HCT116 (cell line): Measurements from ENCODE around the gene OST4. TPM values are rescaled to one million over a fixed set of nuclear protein-coding genes. Genes with fewer than 3 reads are reported as not detected.

Experiments used
- ATAC-seq: fragments of 200-7000 bp; cut with Tn5 transposase; 2 replicates; pipeline ENCODE4 v1.9.1; 2020; ENCODE audit warnings: mild to moderate bottlenecking, moderate library complexity
- BruUV-seq: library from RNA; stranded (reverse); fragments of 400-500 nt; replicated peaks from 2 replicates; lab custom pipeline; 2021; lab: Mats Ljungman, UMichigan
- CTCF ChIA-PET: fragments of 300-600 bp; sonication (Branson Sonifier 250); formaldehyde crosslinking; loops from one replicate; lab custom pipeline; 2021; ENCODE audit warnings: antibody characterized with exemption; lab: Charles Lee
- POLR2A ChIA-PET: fragments of 300-600, 350-600 bp; sonication (Branson Sonifier 250); formaldehyde crosslinking; loops from one replicate; lab custom pipeline; 2021; ENCODE audit warnings: antibody characterized with exemption; lab: Charles Lee
- RAD21 ChIA-PET, 2 experiments: fragments of 300-600 bp; sonication (Branson Sonifier 250); formaldehyde crosslinking; loops; one replicate each; lab custom pipeline; 2023; ENCODE audit warnings: low total read pairs in 2 of 2; ENCODE audit not compliant: uncharacterized antibody in 2 of 2, unreplicated experiment in 2 of 2, low non-redundant PET in 1 of 2; lab: Charles Lee
- DNase-seq: peaks from one replicate; pipeline ENCODE4 v3.0.0-alpha.2; 2010; ENCODE audit warnings: low read depth, low spot score
- H2AFZ ChIP-seq: fragments of 200-600 bp; shearing (Covaris generic), sonication (generic); 2 replicates; pipeline ENCODE4 v1.6.1; 2017; ENCODE audit warnings: low read depth, mixed run types, mixed read lengths, antibody characterized with exemption, low read length; ENCODE audit not compliant: poor library complexity, severe bottlenecking
- H3K27ac ChIP-seq: 2 replicates; pipeline ENCODE4 v1.5.1; 2012; ENCODE audit warnings: low read depth, low read length
- H3K27me3 ChIP-seq: fragments of 200-600 bp; sonication (generic); 2 replicates; pipeline ENCODE4 v1.6.1; 2016; ENCODE audit warnings: mixed run types, low read length, mixed read lengths; ENCODE audit not compliant: insufficient read depth
- H3K36me3 ChIP-seq, 2 experiments: fragments of 200-500 bp in 1 of 2; fragments of 200-600 bp in 1 of 2; sonication (Bioruptor generic) in 1 of 2; sonication (generic) in 1 of 2; 2 replicates each; pipeline versions ENCODE4 v1.5.1 to v1.6.1; 2014 to 2016; ENCODE audit warnings: low read length in 2 of 2, inconsistent platforms in 1 of 2, mixed read lengths in 1 of 2, mixed run types in 1 of 2; ENCODE audit not compliant: insufficient read depth in 2 of 2, control insufficient read depth in 1 of 2
- H3K4me1 ChIP-seq, 2 experiments: fragments of 200-600 bp in 1 of 2; sonication (generic) in 1 of 2; 2 replicates each; pipeline versions ENCODE4 v1.5.1 to v1.6.1; 2012 to 2017; ENCODE audit warnings: low read length in 2 of 2, inconsistent platforms in 1 of 2, mild to moderate bottlenecking in 1 of 2, mixed read lengths in 1 of 2, mixed run types in 1 of 2, moderate library complexity in 1 of 2; ENCODE audit not compliant: insufficient read depth in 2 of 2, control insufficient read depth in 1 of 2
- H3K4me2 ChIP-seq: fragments of 200-600 bp; sonication (generic); 2 replicates; pipeline ENCODE4 v1.6.1; 2017; ENCODE audit warnings: mixed run types, low read length, mixed read lengths
- H3K4me3 ChIP-seq, 2 experiments: fragments of 200-600 bp in 1 of 2; sonication (generic) in 1 of 2; replicated peaks in 1 of 2; 2 replicates each; pipeline ENCODE4 v1.5.1; 2011 to 2016; ENCODE audit warnings: low read length in 2 of 2, control low read depth in 1 of 2, low read depth in 1 of 2, mild to moderate bottlenecking in 1 of 2, mixed read lengths in 1 of 2, mixed run types in 1 of 2
- H3K79me2 ChIP-seq: fragments of 200-600 bp; sonication (generic); 2 replicates; pipeline ENCODE4 v1.6.1; 2017; ENCODE audit warnings: mild to moderate bottlenecking, mixed run types, low read length, moderate library complexity, mixed read lengths; ENCODE audit not compliant: insufficient read depth
- H3K9ac ChIP-seq: fragments of 200-600 bp; sonication (generic); 2 replicates; pipeline ENCODE4 v1.6.1; 2016; ENCODE audit warnings: low read length, mixed read lengths
- H3K9me2 ChIP-seq: fragments of 200-600 bp; sonication (generic), shearing (Covaris generic); 2 replicates; pipeline ENCODE4 v1.6.1; 2017; ENCODE audit warnings: mixed run types, mild to moderate bottlenecking, moderate library complexity; ENCODE audit not compliant: insufficient read depth
- H3K9me3 ChIP-seq, 2 experiments: fragments of 200-500 bp in 1 of 2; fragments of 200-600 bp in 1 of 2; sonication (Bioruptor generic) in 1 of 2; sonication (generic) in 1 of 2; 2 replicates each; pipeline ENCODE4 v1.6.1; 2014 to 2017; ENCODE audit warnings: low read length in 2 of 2, mixed read lengths in 2 of 2, inconsistent platforms in 1 of 2, low read depth in 1 of 2, mild to moderate bottlenecking in 1 of 2, mixed run types in 1 of 2, moderate library complexity in 1 of 2; ENCODE audit not compliant: control insufficient read depth in 1 of 2, insufficient read depth in 1 of 2
- H4K20me1 ChIP-seq: fragments of 200-600 bp; sonication (generic), shearing (Covaris generic); 2 replicates; pipeline ENCODE4 v1.6.1; 2017; ENCODE audit warnings: mixed run types, mild to moderate bottlenecking, moderate library complexity; ENCODE audit not compliant: insufficient read depth
- RAD21 ChIP-seq: IDR thresholded peaks from 2 replicates; pipeline ENCODE4 v1.6.1; 2012; ENCODE audit warnings: low read depth, mild to moderate bottlenecking
- SP1 ChIP-seq: IDR thresholded peaks from 2 replicates; pipeline ENCODE4 v1.6.1; 2012; ENCODE audit warnings: low read depth
- ZBTB33 ChIP-seq: IDR thresholded peaks from 2 replicates; pipeline ENCODE4 v1.6.1; 2011; ENCODE audit warnings: mild to moderate bottlenecking, low read length, moderate library complexity; ENCODE audit not compliant: insufficient replicate concordance; ENCODE audit errors: extremely low read depth
- intact Hi-C: fragments of 100-400 bp; cut with micrococcal nuclease; formaldehyde crosslinking; loops from 2 replicates; pipeline ENCODE4 v1.10.0; 2022
- total RNA-seq: library from RNA; stranded (reverse); gene quantifications from one replicate; pipeline ENCODE4 v1.2.1, GENCODE V29; 2021; ENCODE audit not compliant: unreplicated experiment
- TF ChIP-seq, protein P1 (sequence below): IDR thresholded peaks from 2 replicates; pipeline ENCODE4 v1.6.1; 2012; ENCODE audit warnings: low read depth

The OST4 gene
- total RNA-seq, 1 experiment from 2014 or later = 187 TPM

- no TSS peak for BruUV-seq
Observed at GRCh38 chr2:27089111-27089954, 17.9 kb upstream of the OST4 start.

More at GRCh38 chr2:27089111-27089954, 17.9 kb upstream of the OST4 start:
- ChIA-PET RAD21 (no interaction called here), POLR2A (no interaction called here), CTCF (interaction anchor here (1.1 to 1.9 kb wide), 2 partner anchors 128 to 213 kb away, joined by 5 to 7 read pairs; no protein-coding TSS in a partner anchor)
- no peak for DNase-seq
- ATAC-seq = no peak
- intact Hi-C loops = no loop called here
- Histone ChIP-seq H2AFZ (no peak overlapping the region), H3K36me3 (no peaks in the 10 kb centered on the region), H3K27me3 (no peaks in the 10 kb centered on the region), H4K20me1 (no peaks in the 10 kb centered on the region), H3K9me2 (no peaks in the 10 kb centered on the region), H3K4me3 (no peak overlapping the region), H3K79me2 (no peaks in the 10 kb centered on the region), H3K4me1 (peaks cover 5 to 26% of the 10 kb centered on the region in 2 experiments), H3K27ac (no peak overlapping the region), H3K9me3 (no peaks in the 10 kb centered on the region), H3K9ac (no peak overlapping the region), H3K4me2 (no peak overlapping the region)
- TF ChIP-seq SP1 (no peak), RAD21 (no peak), ZBTB33 (no peak)
- TF ChIP-seq, protein P1, sequence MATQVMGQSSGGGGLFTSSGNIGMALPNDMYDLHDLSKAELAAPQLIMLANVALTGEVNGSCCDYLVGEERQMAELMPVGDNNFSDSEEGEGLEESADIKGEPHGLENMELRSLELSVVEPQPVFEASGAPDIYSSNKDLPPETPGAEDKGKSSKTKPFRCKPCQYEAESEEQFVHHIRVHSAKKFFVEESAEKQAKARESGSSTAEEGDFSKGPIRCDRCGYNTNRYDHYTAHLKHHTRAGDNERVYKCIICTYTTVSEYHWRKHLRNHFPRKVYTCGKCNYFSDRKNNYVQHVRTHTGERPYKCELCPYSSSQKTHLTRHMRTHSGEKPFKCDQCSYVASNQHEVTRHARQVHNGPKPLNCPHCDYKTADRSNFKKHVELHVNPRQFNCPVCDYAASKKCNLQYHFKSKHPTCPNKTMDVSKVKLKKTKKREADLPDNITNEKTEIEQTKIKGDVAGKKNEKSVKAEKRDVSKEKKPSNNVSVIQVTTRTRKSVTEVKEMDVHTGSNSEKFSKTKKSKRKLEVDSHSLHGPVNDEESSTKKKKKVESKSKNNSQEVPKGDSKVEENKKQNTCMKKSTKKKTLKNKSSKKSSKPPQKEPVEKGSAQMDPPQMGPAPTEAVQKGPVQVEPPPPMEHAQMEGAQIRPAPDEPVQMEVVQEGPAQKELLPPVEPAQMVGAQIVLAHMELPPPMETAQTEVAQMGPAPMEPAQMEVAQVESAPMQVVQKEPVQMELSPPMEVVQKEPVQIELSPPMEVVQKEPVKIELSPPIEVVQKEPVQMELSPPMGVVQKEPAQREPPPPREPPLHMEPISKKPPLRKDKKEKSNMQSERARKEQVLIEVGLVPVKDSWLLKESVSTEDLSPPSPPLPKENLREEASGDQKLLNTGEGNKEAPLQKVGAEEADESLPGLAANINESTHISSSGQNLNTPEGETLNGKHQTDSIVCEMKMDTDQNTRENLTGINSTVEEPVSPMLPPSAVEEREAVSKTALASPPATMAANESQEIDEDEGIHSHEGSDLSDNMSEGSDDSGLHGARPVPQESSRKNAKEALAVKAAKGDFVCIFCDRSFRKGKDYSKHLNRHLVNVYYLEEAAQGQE = no peak
